ENCODE data around the gene STXBP4.

The STXBP4 gene

GRCh38 chr17:54971147-54971546 lies 2.6 kb downstream of the STXBP4 start:
- no peak for DNase-seq (ENCODE audit: low read depth in 2 of 2)

GRCh38 chr17:54971901-54972300 lies 3.3 kb downstream of the STXBP4 start:
- no peak for DNase-seq (ENCODE audit: low read depth in 2 of 2)

- DNase-seq (ENCODE audit: low read depth in 2 of 2): no peak
Measured at GRCh38 chr17:54972406-54973138, 4.0 kb downstream of the STXBP4 start.

DNA sequence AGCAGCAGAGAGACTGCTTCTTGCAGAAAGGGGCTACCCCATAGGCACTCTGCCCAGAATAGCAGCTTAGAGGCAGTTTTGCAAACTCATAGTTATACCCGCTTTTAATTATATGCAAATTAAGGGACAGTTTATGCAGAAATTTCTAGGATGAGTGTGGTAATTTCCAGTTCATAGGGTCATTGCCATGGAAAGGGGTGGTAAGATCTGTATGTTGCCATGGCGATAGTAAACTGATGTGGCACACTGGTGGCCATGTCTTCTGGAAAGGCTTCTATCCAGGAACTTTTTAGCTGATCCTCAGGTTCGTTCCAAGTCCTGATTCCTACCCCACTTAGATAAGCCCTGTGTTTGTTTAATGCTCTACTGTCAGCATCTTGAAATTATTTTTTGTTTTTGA lies 6.2 kb downstream of the STXBP4 start:
- no peak for DNase-seq (ENCODE audit: low read depth in 2 of 2)

DNA sequence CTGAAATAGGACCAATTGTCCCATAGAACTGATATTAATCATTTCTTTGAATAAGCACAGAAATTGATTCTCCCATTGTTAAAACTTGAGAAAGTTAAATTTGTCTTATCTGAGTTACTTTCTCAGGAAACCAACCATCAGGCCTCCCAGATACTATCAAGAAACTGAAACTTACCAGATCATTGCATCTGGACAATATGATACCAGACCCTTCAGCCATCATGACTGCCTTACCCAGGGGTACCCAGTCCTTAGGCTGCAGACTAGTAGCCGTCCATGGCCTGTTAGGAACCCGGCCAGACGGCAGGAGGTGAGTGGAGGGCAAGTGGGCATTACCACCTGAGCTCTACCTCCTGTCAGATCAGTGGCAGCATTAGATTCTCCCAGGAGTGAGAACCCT lies 7.8 kb downstream of the STXBP4 start:
- DNase-seq (ENCODE audit: low read depth in 2 of 2): no peak

- no peak for DNase-seq (ENCODE audit: low read depth in 2 of 2)
Measured at GRCh38 chr17:54977744-54978143, 9.2 kb downstream of the STXBP4 start.

DNA sequence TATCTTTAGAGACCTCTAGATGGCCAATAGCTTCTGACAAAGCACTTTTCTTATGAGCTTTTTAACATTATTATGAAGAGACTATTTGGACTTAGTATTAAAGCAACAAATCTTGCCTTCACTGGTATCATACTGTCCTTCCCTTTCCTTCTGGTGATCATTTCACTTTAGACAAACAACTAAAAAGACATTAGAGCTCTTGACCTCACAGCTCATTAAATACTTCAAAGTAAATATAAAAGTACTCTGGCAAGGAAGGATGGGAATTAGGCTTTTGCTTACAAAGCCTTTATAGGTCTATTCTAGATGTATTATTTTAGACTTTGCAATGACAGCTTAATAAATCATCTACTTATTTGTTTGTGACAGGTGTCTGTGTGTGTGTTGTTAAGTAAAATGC lies 11.1 kb downstream of the STXBP4 start:
- DNase-seq (ENCODE audit: low read depth in 2 of 2): no peak

DNA sequence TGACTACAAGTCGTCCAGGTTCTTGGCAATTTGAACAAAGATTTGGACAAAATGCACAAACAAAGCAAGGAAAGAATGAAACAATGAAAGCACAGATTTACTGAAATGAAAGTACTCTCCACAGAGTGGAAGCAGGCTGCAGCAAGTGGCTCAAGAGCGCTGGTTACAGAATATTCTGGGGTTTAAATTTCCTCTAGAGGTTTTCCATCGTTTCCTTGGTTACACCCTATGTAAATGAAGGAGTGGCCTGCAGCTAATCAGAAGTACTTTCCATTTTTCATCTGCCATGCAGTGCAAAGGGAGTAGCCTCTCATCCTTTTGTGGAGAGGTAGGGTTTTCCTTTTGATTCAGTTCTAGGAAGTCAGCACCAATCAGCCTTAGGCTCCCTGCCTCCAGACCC lies 11.8 kb downstream of the STXBP4 start:
- no peak for DNase-seq (ENCODE audit: low read depth in 2 of 2)

- no peak for DNase-seq (ENCODE audit: low read depth in 2 of 2)
Measured at GRCh38 chr17:54982399-54982798, 13.8 kb downstream of the STXBP4 start.

GRCh38 chr17:54983260-54983659 lies 14.7 kb downstream of the STXBP4 start:
- DNase-seq (ENCODE audit: low read depth in 2 of 2): no peak

- DNase-seq (ENCODE audit: low read depth in 2 of 2): no peak
Measured at GRCh38 chr17:54985476-54985875, 16.9 kb downstream of the STXBP4 start.

DNA sequence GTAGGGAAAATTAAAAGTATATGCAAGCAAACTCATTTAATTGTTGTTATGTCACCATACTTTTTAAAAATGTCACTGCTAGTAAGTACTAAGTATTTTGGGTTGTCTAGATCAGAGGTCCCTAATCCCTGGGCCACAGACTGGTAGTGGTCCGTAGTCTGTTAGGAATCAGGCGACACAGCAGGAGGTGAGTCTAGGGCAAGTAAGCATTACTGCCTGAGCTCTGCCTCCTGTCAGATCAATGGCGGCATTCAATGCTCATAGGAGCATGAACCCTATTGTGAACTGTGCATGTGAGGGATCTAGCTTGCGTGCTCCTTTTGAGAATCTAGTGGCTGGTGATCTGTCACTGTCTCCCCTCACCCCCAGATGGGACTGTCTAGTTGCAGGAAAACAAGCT lies 21.6 kb downstream of the STXBP4 start:
- DNase-seq (ENCODE audit: low read depth in 2 of 2): no peak

DNA sequence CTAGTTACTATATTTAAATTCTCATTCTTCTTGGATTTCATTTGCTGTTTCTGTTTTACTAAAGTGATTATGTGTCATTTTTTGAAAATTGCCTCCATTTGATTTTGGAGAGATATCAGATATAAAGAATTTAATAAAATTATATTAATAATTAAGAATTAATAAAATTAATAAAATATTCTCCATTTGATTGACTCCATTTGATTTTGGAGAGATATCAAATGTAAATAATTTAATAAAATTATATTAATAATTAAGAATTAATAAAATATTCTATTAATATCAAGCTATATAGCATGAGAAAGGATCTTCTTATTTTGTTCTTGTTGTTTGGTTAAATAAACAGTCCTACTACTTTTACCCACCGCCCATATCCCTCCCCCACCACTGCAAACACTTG lies 23.0 kb downstream of the STXBP4 start:
- DNase-seq (ENCODE audit: low read depth in 2 of 2): no peak

GRCh38 chr17:54992797-54993639 lies 24.5 kb downstream of the STXBP4 start:
- no peak for DNase-seq (ENCODE audit: low read depth in 2 of 2)

DNA sequence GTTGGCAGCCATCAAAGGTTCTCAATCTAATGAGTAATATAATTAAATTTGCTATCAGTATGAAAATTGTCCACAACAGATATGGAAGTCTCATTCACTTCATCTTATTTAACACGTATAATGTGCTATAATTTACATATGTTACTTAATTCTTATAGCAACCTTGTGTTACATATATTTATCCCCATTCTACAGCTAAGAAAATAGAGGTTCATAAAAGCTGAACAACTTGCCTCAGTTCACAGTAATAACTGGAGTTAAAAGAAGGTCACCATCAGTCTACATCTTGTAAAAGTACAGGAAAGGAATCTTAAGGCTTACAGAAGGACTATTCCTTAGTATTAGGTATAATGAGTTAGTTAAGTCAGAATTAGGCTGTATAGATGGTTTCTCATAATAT lies 27.9 kb downstream of the STXBP4 start:
- DNase-seq (ENCODE audit: low read depth in 2 of 2): no peak

DNA sequence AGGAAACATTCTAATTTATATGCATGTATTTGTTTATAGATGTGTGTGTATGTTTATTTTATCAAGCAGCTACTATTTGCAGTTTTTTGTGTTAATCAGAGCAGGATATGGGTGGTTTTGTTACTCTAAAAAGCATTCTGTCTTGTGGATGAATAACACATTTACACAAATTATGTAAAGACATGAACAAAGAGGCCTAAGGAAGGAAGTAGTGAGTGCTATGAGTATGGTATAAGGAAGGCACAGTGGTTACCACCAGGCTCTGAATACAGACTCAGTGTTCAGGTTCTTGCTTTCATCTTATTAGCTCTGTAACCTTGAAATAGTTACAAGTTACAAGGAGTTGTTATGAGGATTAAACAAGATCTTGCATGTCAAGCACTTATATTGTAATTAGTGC lies 33.9 kb downstream of the STXBP4 start:
- no peak for DNase-seq (ENCODE audit: low read depth in 2 of 2)

DNA sequence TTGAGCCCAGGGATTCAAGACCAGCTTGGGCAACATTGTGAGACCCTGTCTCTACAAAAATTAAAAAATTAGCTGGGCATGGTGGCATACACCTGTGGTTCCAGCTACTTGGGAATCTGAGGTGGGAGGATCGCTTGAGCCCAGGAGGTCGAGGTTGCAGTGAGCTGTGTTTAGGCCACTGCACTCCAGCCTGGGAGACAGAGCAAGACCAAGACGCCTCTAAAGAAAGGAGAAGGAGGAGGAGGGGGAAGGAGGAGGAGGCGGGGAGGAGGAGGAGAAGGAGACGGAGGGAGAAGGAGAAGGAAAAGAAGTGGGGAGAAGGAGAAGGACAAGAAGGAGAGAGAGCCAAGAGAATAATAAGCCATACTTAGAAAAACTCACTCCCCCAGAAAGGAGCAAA lies 35.9 kb downstream of the STXBP4 start:
- DNase-seq (ENCODE audit: low read depth in 2 of 2): no peak

DNA sequence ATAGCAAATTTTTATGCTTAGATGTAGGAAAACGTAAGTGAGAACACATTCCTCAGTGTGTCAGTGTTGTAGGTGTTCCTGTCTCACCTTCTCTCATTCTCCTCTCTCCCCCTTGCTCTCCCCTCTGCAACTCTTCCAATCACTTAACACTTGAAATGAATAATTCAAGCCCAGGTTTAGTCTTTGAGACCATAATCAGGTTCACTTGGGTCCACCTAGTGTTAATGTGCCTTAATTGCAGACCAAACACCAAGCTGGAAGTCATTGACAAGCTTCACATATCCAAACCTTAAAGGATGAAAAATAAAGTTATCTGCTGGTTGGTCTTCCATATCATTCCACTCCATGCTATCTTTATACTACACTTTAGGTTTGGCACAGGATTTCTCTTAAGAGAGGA lies 37.0 kb downstream of the STXBP4 start:
- no peak for DNase-seq (ENCODE audit: low read depth in 2 of 2)

- DNase-seq (ENCODE audit: low read depth in 2 of 2): no peak
Measured at GRCh38 chr17:55023626-55024025, 55.1 kb downstream of the STXBP4 start.

- DNase-seq (ENCODE audit: low read depth in 2 of 2): no peak
Measured at GRCh38 chr17:55037828-55038227, 69.3 kb downstream of the STXBP4 start.

- no peak for DNase-seq (ENCODE audit: low read depth in 2 of 2)
Measured at GRCh38 chr17:55038291-55038690, 69.7 kb downstream of the STXBP4 start.

DNA sequence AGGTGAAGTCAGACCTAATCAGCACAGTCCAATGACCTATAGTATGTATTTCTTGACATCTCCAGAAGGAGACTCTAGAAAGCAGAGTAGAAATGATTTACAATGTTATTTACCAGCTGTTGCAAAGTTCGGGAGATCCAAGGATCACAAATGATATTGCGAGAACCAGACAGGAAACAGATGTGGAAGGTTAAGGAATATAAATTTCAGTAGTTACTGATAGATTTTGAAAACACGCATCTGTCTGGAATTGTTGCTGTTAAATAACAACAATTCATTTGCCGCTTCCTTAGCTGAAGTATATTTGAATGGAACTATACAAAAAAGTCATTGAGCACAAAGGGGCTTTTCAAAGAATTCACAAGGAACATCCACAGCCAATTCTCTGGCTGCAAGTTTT lies 72.0 kb downstream of the STXBP4 start:
- no peak for DNase-seq (ENCODE audit: low read depth in 2 of 2)

DNA sequence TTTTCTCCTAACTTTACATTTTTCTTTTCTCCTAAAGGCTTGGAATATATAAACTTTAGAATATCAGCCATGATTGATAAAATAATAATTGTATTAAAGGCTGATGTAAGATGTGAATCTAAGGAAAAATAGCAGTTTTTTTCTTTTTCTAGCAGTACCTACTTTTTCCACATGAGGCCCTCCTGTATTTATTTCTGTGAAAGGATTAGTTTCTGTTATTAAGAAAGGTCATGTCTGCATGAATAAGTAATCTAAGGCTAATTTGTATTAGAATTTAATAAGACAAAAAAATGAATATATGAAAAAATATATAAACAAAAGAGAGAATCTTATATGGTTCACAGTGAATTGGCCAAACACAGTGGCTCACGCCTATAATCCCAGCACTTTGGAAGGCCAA lies 85.3 kb downstream of the STXBP4 start:
- DNase-seq (ENCODE audit: low read depth in 2 of 2): no peak
